Measurements from ENCODE around the gene SGCD. TPM values are rescaled to one million over a fixed set of nuclear protein-coding genes. Genes with fewer than 3 reads are reported as not detected.

SGCD gene
- total RNA-seq, 2 donors from 2014 or later, result 1.0 to 2.2 TPM

- TF ChIP-seq, protein P1, sequence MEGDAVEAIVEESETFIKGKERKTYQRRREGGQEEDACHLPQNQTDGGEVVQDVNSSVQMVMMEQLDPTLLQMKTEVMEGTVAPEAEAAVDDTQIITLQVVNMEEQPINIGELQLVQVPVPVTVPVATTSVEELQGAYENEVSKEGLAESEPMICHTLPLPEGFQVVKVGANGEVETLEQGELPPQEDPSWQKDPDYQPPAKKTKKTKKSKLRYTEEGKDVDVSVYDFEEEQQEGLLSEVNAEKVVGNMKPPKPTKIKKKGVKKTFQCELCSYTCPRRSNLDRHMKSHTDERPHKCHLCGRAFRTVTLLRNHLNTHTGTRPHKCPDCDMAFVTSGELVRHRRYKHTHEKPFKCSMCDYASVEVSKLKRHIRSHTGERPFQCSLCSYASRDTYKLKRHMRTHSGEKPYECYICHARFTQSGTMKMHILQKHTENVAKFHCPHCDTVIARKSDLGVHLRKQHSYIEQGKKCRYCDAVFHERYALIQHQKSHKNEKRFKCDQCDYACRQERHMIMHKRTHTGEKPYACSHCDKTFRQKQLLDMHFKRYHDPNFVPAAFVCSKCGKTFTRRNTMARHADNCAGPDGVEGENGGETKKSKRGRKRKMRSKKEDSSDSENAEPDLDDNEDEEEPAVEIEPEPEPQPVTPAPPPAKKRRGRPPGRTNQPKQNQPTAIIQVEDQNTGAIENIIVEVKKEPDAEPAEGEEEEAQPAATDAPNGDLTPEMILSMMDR (IDR thresholded peaks at IDR 0.05), result no peak
- no peaks in the 10 kb centered on the region for H3K27me3 ChIP-seq
- DNase-seq, result no peak
- H3K9ac ChIP-seq (ENCODE audit: low read depth in 2 of 2, low read length in 2 of 2), result no peak overlapping the region
- H3K4me1 ChIP-seq, result no peaks in the 10 kb centered on the region
- intact Hi-C loops (cut with DNase I), result no loop called here
- H3K9me3 ChIP-seq, result no peaks in the 10 kb centered on the region
- H3K4me3 ChIP-seq, result no peak overlapping the region
- no peak overlapping the region for H3K27ac ChIP-seq
- H3K36me3 ChIP-seq, result no peaks in the 10 kb centered on the region
Measured at GRCh38 chr5:156409834-156410233, 82.9 kb downstream of the SGCD start.

- no peak overlapping the region for H3K4me3 ChIP-seq
- H3K9ac ChIP-seq (ENCODE audit: low read depth in 2 of 2, low read length in 2 of 2), result no peak overlapping the region
- intact Hi-C loops (cut with DNase I), result no loop called here
- H3K27ac ChIP-seq, result peak overlapping the region; percentile 41
- no peaks in the 10 kb centered on the region for H3K4me1 ChIP-seq
- no peak for DNase-seq
- TF ChIP-seq, protein P1 (IDR thresholded peaks at IDR 0.05), result no peak
- H3K36me3 ChIP-seq, result no peaks in the 10 kb centered on the region
- H3K27me3 ChIP-seq, result no peaks in the 10 kb centered on the region
- H3K9me3 ChIP-seq, result no peaks in the 10 kb centered on the region
Measured at GRCh38 chr5:156411185-156411613, 84.2 kb downstream of the SGCD start.

DNA sequence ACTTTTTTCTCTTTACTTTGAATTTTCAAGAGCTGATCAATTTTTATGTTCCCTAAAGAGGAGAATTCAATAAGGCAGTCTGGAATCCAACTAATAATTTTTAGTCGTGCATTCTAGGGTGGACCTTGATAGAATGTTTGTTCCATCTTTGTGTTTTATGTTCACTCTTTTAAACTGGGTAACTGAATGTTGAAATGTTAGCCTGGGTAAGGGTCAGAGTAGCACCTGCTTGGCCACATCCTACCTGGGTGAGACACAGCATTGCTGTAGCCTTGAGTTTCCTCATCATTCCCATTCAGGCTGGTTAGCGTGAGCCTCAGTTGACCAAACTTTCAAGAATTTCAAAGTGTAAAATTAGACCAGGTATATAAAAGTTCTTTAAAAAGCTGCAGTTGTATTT lies 85.0 kb downstream of the SGCD start:
- H3K27me3 ChIP-seq, result no peaks in the 10 kb centered on the region
- no peaks in the 10 kb centered on the region for H3K36me3 ChIP-seq
- intact Hi-C loops (cut with DNase I), result no loop called here
- no peaks in the 10 kb centered on the region for H3K9me3 ChIP-seq
- TF ChIP-seq, protein P1 (IDR thresholded peaks at IDR 0.05), result no peak
- DNase-seq, result no peak
- H3K4me1 ChIP-seq, result no peaks in the 10 kb centered on the region
- no peak overlapping the region for H3K9ac ChIP-seq (ENCODE audit: low read depth in 2 of 2, low read length in 2 of 2)
- H3K27ac ChIP-seq, result peak overlapping the region; percentile 41
- no peak overlapping the region for H3K4me3 ChIP-seq

DNA sequence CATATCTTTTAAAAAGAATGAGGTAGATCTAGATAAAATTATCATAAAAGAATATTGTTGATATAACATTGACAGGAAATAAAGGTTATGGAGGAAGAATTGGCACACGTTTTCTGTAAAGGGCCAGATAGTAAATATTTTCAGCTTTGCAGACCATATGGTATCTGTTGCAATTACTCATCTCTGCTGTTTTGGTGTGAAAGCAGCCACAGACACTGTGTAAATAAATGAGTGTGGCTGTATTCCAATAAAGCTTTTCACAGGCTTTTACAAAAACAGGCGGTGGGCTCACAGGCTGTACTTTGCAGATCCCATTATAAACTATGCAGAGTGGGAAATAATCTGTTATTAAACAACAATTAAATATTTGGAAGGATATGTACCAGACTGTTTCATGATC lies 87.4 kb downstream of the SGCD start:
- no peaks in the 10 kb centered on the region for H3K27me3 ChIP-seq
- H3K27ac ChIP-seq, result no peak overlapping the region
- no peak overlapping the region for H3K9ac ChIP-seq (ENCODE audit: low read depth in 2 of 2, low read length in 2 of 2)
- no peak overlapping the region for H3K4me3 ChIP-seq
- intact Hi-C loops (cut with DNase I), result no loop called here
- H3K9me3 ChIP-seq, result no peaks in the 10 kb centered on the region
- H3K4me1 ChIP-seq, result no peaks in the 10 kb centered on the region
- no peaks in the 10 kb centered on the region for H3K36me3 ChIP-seq
- TF ChIP-seq, protein P1 (IDR thresholded peaks at IDR 0.05), result no peak
- no peak for DNase-seq

GRCh38 chr5:156419661-156420060 lies 92.7 kb downstream of the SGCD start:
- H3K36me3 ChIP-seq, result no peaks in the 10 kb centered on the region
- DNase-seq, result no peak
- no peak overlapping the region for H3K4me3 ChIP-seq
- intact Hi-C loops (cut with DNase I), result no loop called here
- no peaks in the 10 kb centered on the region for H3K4me1 ChIP-seq
- TF ChIP-seq, protein P1 (IDR thresholded peaks at IDR 0.05), result no peak
- no peaks in the 10 kb centered on the region for H3K9me3 ChIP-seq
- H3K9ac ChIP-seq (ENCODE audit: low read depth in 2 of 2, low read length in 2 of 2), result no peak overlapping the region
- H3K27ac ChIP-seq, result no peak overlapping the region
- no peaks in the 10 kb centered on the region for H3K27me3 ChIP-seq

- no peak overlapping the region for H3K9ac ChIP-seq (ENCODE audit: low read depth in 2 of 2, low read length in 2 of 2)
- H3K36me3 ChIP-seq, result no peaks in the 10 kb centered on the region
- H3K27me3 ChIP-seq, result no peaks in the 10 kb centered on the region
- TF ChIP-seq, protein P1 (IDR thresholded peaks at IDR 0.05), result no peak
- no peak for DNase-seq
- no peak overlapping the region for H3K4me3 ChIP-seq
- no peaks in the 10 kb centered on the region for H3K9me3 ChIP-seq
- no peaks in the 10 kb centered on the region for H3K4me1 ChIP-seq
- H3K27ac ChIP-seq, result no peak overlapping the region
- intact Hi-C loops (cut with DNase I), result no loop called here
Measured at GRCh38 chr5:156420665-156421064, 93.7 kb downstream of the SGCD start.

Data from colonic mucosa (tissue), 4 donors.